GM12801 (cell line): Measurements from ENCODE around the gene SERINC2.

Experiments
- TF ChIP-seq, protein P1 (sequence below): IDR thresholded peaks from one replicate; pipeline ENCODE4 v1.5.1; 2011; ENCODE audit warnings: control low read depth; ENCODE audit not compliant: insufficient read length; ENCODE audit errors: extremely low read depth

The SERINC2 gene

DNA sequence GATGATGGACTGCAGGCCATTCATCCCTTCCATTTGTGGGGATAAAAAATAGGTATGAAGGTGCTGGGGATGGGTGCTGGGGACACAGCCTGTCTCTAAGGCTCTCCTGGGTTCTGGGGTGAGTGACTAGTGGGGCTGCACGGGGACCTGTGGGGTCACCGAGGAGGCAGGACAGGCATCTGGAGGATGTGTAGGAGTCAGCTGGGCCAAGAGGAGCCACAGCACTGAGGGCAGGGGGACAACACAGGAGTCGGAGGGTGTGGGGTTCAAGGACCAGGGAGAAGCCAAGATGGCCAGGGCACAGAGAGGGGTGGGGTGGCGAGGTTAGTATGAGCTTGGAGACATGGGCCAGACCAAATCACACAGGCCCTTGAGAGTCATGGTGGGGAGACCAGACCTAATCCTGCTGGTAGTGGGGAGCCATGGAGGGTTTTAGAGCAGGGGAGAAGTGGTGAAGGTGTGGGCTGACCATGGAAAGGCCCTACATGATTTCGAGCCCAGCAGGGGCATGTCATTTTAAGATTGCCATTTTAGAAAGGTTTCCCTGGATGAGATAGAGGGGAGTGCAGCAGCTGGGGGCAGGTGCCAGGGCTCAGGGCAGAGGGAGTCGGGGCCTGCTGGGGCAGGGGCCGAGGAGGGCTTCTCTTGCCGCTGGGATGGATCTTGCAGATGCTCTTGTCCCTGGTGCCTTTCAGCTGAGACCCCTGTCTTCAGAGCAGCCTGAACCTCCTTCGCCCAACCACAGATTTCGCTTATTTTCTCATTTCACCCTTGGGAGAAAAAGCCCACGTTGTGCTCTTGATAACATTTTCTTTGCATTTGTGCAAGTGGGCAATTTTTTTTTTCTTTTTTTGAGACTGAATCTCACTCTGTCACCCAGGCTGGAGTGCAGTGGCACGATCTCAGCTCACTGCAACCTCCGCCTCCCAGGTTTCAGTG, 22.7 kb downstream of the SERINC2 start:
- TF ChIP-seq, protein P1, sequence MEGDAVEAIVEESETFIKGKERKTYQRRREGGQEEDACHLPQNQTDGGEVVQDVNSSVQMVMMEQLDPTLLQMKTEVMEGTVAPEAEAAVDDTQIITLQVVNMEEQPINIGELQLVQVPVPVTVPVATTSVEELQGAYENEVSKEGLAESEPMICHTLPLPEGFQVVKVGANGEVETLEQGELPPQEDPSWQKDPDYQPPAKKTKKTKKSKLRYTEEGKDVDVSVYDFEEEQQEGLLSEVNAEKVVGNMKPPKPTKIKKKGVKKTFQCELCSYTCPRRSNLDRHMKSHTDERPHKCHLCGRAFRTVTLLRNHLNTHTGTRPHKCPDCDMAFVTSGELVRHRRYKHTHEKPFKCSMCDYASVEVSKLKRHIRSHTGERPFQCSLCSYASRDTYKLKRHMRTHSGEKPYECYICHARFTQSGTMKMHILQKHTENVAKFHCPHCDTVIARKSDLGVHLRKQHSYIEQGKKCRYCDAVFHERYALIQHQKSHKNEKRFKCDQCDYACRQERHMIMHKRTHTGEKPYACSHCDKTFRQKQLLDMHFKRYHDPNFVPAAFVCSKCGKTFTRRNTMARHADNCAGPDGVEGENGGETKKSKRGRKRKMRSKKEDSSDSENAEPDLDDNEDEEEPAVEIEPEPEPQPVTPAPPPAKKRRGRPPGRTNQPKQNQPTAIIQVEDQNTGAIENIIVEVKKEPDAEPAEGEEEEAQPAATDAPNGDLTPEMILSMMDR, result no peak

GRCh38 chr1:31436596-31437432, 23.8 kb downstream of the SERINC2 start:
- TF ChIP-seq, protein P1, result no peak

DNA sequence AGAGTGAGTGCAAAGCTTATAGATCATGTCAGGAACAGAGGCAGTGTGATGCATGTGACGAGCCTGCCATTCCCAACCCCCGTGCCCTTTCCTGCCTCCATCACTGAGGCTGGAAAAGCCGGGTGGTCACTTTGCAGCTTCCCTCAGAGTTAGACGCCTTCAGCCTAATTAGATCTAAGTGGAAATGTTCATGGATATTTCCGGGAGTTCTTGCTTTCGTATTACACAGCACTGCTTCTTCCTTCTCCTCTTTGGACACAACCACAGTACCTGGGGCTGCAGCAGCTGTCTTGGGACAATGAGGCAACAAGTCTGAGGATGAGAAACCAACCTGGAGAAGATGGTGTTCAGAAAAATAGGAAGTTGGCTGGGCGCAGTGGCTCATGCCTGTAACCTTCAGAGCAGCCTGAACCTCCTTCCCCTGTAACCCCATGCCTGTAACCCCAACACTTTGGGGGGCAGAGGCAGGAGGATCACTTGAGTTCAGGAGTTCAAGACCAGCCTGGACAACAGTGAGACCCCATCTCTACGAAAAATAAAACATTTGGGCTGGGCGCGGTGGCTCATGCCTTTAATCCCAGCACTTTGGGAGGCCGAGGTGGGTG, 24.5 kb downstream of the SERINC2 start:
- TF ChIP-seq, protein P1, result no peak

- TF ChIP-seq, protein P1, result no peak
These were observed 26.3 kb downstream of the SERINC2 start for GRCh38 chr1:31439276-31439675.

DNA sequence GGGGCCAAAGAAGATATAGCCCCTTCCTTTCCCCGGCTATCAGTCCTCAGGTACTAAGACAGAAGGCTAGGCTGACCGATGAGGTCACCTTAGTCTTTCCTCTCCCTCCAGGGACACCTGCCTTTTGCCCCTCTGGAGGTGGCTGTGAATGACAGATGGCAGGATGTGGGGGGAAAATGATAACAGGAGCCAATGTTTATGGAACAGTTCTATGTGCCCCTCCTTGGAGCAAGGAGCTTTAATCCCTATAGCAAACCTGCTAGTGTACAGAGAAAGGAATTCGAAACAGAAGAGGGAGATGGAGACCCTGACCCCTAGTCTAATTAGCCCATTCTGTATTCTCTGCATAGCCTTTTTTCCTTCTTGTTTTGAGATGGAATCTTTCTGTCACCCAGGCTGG, 28.1 kb downstream of the SERINC2 start:
- TF ChIP-seq, protein P1, result no peak

DNA sequence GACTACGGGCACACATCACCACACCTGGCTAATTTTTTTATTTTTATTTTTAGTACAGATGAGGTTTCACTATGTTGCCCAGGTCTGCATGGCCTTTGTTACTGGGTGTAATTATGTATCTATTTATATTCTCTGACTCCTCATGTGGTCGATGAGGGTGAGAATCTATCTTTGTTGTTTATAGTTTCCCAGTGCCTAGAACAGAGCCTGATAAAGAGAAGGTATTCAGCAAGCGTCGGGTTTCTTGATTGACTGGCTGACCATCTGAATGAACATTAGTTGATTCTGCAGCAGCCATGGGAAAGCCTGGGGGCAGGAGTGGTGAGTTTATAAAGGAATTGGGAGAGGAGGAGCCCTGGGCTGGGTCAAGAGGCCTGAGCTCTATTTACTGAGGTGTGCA, 28.5 kb downstream of the SERINC2 start:
- TF ChIP-seq, protein P1, result no peak

DNA sequence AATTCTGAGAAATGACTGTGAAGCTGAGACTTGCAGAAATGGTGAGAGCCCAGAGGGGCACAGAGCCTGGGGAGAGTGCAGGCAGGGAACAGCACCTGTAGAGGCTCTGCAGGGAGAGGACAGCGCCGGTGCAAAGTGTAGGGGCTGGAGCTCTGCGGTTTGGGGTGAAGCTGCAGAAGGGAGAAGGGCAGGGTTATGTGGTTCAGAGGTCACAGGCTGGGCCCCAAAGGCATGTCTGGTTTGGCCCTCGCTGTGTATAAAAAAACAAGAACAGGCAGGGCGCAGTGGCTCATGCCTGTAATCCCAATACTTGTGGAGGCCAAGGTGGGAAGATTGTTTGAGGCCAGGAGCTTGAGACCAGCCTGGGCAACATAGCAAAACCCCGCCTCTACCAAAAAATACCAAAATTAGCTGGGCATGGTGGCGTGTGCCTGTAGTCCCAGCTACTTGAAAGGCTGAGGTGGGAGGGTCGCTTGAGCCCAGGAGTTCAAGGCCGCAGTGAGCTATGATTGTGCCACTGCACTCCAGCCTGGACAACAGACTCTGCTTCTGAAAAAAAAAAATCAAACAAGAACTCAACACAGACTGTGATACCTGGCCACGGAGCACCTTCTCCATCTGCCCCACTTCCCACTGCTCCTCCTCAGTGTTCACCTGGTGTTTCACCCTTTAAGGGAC, 29.1 kb downstream of the SERINC2 start:
- TF ChIP-seq, protein P1, result no peak
